Stimulated activated CD8-positive, alpha-beta memory T cell treated with anti-CD3 and anti-CD28 coated beads, Interleukin-4, amount 100 ng/mL, for 1 hour (primary cell): Measurements from ENCODE around the gene MAD1L1.

ENCODE experiments used
- DNase-seq, 2 donors: peaks; one replicate each; pipeline ENCODE4 v3.0.0-alpha.2; 2020; ENCODE audit warnings: low read depth in 2 of 2, low spot score in 1 of 2

MAD1L1 gene

DNA sequence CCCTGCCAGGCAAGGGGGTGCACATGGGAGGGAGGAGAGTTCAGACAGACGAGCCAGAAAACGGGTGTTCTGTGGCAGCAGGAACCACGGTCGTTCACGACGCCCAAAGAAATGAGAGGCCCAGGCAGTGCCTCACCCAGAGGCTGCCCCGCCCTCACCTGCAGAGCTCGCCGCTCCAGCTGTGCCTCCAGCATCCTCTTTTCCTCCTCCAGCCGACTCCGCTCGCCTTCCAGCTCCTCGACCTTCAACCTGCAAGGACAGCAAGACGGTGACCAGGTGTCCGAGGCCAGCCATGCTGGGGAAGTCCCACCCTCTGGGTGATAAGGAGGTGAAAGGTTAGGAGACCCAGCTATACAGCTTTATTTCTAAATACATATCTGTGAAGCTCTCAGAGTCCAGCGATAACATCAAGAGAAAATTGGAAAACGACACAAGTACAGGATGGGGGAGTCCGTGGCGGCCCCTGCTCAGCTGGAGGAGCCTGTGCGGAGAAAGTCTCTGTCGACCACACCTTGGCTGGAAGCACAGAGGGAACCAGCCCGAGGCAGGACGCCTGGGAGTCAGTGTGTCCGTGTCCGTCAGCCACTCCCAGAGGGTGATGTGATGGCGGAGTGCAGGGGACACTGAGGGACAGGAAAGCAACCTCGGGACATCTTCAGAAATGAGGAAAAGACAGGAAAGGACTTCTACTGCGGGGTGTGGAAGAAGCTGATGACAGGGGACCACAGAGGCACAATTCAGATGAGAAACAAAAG is 275.1 kb downstream of the MAD1L1 start:
- no peak for DNase-seq

DNA sequence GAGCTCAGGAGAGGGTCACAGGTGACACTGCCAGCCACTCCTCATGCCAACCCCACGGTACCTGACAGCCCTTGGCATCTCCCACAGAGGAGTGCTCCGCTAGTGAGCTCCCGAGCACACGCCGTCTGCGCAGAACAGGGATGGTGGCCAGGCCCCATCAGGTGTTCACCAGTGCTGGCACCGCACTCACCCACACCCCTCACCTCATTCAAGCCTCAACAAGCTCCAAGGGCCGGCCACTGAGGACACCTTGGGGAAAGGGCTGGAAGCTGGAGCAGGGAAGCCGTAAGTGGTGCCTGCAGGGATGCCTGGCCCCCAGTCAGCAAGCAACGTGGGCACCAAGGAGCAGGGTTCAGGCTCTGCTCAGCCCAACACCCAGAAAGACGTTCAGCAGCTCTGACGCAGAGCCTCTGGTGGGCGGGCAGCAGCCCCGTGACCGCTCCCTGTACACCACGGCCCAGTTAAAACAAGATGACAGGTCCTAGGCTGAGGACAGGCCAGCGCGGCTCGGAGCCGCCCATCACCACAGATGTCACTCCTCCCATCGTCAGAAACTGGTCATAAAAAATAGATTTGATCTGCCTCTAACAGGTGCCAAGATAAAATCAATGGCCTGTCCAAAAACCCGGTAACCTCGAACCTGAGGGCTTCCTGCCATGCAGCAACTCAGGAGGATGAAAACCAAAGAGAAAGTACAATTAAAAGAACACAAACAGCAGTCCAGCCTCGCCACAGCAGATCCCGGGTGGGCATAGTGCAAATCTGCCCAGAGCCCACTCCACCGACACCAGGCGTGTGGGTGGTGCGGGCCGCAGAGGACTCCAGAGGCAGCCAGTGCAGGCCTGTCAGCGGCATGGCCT is 275.9 kb downstream of the MAD1L1 start:
- no peak for DNase-seq

DNA sequence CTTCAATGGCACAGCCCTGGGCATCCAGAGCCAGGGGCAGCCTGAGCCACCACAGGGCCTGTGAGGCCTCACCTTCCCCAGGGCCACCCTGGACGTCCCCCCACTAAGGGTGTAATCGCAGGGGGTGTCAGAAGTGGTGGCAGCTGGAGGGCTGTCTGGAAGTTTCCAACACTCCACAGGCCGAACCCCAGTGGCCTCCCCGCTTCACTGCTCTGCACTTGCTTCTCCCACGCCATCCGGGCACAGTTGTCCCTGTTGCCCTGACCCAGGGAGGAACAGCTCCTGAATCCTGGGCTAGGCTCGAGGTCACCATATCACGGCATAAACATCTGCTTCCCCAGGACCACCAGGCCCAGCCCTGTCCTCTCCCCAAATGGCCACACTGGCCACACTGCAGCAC is 276.6 kb downstream of the MAD1L1 start:
- no peak for DNase-seq

DNA sequence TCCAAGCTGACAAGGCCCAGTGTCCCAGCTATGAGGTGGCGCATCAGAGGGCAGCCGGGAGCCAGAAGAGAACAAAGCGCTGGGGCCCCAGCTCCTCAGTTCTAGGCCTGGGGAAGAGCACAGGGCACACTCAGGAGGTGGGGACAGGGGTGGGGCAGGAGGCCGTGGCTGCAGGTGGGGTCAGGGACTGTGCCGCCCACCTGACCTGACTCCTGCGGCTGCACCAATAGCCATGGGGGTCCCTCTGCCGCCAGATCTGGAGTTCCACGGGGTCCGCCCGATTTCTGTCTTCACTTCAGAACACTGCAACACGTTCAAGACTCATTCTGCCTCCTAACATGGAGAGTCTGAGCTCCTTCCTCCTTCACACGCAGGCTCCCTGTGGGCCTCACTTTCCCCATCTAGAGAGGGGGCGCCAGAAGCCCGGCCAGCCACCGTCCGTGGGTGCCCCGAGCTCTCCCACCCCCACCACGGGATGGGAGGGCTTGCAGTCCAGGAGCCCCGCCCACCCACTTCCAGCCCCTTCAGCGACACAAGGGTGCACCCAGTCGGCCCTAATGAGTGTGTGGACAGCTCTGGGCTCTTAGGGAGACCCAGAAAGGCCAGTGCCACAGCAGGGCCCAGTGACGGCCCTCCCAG is 278.3 kb downstream of the MAD1L1 start:
- no peak for DNase-seq

DNA sequence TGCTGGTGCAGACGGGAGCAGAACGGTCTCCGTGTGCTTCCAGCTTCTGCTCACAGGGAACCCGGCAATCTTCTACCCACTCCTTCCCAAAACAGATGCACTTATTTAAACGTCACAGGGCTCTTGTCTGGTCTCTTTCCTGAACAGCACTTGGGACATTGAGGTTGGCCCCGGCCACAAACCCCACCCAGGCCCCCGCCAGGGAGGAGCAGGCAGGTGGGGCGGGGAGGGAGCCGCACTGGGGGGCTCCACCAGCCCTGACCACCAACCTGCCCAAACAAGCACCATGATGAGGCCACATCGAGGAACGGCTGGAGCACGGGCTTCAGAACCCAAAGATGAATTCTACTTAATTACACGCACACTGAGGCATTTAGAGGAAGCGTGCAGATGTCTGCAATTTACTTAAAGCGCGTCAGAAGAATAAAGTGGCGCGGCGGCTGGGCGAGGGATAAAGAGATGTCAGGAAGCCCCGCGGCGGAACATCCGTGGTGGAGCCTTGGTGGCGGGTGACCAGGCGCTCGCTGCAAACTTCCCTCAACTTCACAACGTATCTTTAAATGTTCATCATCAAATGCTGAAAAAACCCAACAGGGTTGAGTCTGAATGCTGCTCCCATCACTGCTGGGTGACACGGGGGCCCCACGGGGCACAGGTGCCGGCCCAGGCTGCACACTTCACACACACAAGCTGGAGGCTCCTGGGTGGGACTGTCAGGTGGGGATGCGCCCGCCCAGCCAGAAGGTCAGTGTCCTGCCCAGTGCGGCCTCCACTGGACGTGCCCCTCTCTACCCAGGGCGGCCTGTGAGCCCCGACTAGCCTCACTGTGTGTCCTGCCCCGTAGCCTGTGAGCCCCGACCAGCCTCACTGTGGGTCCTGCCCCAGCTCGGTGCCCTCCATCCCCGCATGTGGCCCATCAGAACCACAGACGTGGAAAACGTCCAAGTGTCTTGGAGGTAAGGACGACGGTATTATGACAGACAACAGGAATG is 279.2 kb downstream of the MAD1L1 start:
- DNase-seq, result no peak

DNA sequence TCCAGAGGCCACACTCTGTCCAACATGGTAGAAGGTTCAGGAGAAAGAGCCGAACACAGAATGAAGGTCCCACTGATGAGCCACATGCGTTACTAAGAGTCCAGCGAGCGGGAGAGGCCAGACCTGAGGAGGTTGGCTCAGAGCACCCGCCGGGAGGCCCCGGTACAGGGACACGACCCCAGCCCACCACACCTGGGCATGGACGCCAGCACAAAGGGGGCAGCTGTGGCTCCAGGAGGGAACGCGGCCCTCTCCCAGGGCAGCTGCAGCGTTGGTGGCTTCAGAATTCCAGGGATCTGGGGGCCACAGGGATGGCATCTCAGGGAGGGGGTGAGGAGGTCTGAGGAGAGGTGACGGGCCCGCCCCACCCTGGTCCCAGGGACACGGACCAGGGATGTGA is 280.0 kb downstream of the MAD1L1 start:
- no peak for DNase-seq

DNA sequence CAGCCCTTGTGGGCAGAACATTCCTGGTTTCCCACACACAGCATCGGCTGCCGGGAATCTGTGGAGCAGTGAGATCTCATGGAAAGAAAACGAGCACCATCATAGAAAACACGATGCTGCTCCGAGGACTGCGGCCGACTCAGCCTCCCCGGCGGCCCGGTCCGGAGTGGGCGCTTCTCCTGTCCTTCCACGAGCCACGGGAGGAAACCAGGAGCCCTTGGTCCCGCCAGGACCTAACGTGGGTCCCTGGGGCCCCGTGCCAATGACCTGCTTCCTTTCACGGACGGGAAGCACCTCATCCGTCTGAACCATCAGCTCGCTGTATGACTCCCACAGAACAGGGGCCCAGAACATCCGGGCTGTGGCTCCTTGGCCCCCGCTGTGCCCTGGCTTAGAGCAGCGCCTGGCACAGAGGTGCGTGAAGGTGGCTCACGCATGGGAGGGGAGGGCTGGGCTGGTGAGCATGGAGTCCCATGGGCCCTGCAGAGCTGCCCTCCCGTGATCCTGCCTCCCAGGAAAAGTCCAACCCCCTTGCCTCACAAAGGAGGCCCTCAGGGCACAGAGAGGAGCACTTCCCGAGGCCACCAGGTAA is 280.5 kb downstream of the MAD1L1 start:
- no peak for DNase-seq

DNA sequence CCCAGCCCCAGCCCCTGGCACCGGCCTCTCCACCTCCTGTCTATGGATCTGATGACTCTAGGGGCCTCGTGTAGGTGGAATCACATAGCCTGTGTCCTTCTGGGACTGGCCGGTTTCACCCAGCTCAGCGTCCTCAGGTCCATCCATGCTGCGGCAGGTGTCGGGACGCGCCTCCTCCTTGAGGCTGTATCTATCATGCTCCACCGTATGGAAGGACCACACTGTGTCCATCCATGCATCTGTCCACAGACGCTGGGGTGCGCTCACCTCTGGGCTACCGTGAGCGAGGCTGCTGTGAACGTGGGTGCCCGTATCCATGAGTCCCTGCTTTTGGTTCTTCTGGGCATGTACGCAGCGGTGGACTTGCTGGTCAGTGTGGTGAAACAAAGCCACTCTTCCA is 281.1 kb downstream of the MAD1L1 start:
- DNase-seq, result no peak

DNA sequence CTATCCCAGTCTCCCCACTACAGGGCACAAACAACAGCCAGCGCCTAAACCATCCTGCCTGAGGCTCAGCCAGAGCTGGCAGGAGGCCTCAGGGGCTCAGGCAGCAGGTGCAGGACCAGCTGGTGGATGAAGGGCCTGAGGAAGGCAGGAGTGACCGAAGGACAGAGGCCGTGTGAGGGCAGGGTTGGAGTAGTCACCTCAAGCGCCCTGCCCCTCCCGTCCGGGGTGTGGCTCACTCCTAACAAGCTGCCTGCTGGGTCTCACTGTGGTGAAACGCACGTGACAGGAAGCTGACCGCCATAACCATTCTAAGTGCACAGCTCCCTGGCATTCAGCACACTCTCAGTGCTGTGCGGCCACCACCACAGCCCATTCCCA is 281.6 kb downstream of the MAD1L1 start:
- no peak for DNase-seq

DNA sequence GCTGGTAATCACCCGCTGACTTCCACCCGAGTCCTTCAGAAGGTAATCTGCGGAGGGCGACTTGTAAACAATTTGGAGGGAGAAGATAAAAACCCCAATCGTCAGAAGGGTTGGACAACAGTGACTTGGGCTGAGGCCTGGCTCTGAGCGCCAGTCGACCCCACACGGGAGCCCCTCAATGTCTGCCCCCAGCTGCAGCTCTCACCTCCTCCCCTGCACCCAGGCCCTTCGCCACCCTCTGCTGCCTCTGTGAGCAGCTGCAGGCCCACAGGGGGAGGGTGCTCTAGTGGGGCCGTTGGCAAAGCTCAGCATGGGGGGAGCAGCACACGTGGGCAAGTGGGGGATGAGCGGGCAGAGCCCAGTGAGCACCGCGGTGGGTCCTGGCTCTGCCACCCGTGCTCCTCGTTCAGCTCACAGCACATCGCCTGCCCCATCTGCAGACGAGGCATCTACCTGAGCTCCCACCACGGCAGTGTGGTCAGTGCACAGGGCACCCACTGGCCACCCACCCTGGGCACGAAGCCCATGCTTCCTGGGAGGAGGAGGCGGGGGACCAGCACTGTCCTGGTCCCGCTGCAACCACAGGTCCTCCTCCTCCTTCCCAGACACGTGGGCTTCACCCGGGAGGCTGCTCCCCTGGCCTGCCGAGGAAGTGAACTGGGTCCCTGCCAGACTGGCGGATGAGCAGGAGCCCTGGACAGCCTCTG is 282.1 kb downstream of the MAD1L1 start:
- DNase-seq, result no peak

DNA sequence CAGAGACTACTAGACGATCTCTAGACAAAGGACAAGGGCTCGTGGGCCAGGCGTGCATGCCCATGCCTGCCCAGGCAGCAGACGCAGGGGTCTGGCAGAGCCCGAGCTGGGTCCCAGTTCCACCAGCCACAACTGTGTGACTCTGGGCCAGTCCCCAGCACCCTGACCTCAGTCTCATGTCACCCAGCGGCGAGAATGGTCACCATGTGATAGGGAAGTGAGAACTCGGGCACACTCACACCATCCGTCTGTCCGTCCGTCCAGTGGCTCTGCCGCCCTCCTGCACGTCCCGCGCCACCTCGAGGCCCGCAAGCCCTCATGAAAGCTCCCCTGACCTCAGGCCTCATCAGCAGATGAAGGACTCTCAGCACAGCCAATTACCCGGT is 282.7 kb downstream of the MAD1L1 start:
- no peak for DNase-seq

DNA sequence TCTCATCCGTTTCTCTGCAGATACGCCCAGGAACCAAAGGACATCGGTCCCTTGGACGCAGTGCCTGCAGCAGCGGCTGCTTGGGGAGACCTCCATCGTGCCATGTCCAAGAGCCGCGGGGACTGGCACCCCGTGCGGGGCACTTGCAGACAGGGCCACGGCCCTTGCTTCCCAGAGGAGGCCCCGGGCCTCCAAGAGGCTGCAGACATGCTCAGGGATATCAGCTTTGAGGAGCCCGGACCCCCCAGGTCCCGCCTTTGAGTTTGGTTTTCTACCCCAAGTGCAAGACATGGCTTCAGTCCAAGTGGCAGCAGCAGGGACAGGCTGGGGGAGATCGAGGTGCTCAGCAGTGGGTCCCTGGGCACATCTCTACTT is 283.1 kb downstream of the MAD1L1 start:
- no peak for DNase-seq

DNA sequence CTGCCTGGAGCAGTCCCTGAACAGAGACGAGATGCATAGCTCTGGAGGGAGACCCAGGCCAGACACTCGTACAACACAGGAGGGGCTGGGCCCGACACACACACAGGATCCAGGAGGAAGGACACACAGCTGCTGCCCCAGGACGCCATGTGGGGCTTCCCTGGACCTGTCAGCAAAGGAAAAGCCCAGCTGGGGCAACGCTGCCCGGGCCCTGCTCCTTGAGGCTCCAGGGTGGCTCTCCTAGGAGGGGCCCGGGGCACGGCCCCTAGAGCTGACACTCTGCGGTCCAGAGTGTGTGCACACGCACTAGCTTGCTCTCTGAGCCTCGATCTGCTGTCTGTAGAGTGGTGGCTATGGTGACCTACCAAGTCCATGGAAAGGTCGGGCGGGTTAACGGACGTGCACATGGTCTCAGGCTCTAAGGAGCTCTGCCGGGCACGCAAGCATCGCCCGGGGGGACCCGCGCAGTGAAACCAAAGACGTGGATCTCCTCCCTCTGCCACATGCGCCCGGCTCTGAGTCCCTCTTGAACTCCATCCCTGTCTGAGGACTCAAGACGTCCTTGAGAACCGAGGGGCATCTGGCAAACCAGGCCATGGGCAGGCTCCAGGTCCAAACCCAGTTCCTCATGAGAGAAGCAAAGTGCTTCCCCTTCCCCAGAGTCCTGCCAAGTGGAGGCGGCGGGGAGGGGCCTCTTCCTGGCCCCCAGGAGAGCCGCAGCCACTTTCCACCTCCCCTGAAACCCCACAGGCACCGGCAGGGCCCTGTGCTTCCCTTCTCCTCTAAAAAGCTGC is 283.7 kb downstream of the MAD1L1 start:
- no peak for DNase-seq

DNA sequence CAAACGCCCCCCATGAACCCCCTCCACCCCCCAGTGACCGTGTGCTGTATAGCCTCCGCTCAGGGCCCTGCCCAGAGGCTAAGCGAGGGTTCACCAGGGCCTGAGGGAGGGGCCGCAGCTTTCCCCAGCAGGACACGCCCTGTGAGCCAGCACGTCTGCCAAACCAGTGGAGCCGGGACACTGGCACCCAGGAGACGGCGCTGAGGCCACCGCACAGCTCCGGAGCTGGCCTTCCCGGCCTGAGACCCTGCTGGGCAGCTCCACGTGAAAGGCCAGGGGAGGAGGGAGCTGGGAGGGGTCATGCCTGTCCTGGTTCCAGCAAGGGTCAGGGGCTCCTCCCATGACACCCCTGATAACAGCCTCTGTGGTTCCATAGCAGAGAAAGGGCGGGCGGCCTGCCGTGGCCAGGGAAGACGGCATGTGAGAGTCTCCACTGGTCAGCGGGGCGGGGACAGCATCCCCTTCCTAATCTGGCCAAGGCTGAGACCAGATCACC is 284.4 kb downstream of the MAD1L1 start:
- DNase-seq, result no peak

DNA sequence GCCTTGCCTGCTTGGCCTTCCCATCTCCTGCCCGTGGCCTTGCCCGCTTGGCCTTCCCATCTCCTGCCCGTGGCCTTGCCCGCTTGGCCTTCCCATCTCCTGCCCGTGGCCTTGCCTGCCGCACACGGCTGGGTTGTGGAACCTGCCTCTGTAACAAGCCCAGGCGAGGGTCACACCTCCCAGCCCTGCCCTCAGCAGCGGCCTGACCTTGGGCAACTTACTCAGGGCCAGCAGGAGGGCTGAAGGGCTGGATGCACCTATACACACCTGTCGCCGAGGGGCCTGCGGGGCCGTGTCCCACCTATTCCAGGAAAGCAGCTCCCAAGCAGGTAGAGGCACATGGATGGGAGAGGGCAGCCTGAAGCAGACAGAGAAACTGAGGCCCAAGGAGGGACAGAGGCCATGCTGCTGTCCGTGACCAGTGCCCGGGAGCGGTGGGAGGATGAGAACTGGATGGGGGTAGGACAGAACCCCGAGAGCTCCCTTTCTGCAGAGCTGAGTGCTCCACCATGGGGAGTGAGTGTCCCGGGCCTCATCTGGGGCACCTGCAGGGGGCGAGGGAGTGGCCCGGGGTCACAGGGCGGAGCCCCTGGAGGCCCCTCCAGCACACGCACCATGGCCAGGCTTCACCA is 285.0 kb downstream of the MAD1L1 start:
- DNase-seq, result no peak

DNA sequence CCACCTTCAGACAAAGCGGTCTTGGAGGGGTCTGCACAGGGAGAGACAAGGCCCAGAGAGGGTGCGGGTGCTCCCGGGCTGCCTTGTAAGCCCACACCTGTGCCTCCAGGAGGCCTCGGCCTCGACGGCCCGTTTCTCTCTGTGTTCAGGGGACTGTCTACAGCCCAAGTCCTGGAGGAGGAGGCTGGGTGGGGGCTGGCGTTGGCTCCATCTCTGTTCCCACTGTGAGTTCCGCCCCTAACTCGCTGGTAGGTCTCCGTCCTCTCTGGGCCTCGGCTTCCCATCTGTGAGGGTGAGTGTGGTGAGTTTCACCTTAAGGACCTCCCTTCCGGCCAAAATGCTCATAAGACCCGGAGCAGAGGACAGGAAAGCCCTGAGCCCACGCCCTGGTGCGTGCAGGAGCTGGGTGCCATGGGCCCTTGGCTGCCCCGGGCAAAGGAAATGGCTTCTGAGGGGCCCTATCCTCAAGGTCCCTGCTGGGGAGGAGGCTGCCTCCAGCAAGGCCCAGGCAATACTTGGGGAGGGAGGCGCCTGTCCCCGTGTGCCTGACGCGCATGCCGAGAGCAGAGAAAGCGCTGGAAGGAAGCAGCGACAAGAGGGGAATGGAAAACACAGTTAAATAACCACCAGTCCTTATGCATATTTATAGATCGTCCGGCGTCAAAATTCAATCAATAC is 285.8 kb downstream of the MAD1L1 start:
- no peak for DNase-seq

DNA sequence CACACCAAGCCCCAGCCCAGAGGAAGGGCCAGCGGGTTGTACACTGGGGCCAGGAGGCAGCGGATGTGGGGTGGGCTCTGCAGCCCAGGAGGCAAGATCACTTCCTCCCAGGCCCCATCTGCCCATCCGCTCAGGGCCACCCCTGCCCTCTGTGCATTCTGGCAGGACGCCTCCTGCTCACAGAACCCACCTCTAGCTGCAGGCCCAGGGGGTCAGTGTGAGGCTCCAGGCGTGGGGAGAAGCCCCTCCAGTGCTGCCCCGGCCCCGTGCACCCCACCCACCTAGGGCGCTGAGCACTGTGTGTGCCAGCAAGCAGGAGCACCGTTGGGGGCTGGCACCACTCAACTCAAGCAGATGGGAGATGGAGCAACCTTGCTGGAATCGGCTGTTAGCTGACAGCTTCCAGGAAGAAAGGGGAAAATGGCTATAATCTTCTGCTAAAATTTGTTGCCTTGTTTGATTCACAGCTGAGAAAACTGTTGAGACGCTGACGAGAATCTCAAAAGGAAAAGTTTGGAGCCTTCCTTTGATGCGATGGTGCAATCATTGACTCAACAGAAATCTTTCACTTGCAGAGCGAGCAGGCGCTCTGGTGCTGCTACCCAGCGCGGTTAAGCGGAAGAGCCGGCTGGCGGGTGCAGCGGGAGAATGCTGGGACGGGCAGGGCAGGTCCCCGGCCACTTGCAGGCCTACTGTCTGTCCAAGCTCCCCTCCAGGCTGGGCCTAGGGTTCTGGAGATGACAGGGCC is 286.5 kb downstream of the MAD1L1 start:
- DNase-seq, result no peak
